Activated B cell treated with CpG ODN at 0.5 μM for 24 hours (primary cell): ENCODE results near the gene DRC3. TPM values are rescaled to one million over a fixed set of nuclear protein-coding genes. Genes with fewer than 3 reads are reported as not detected.
"Not testable (repeated sequence)": the region's sequence is repeated elsewhere in the genome, so short reads cannot be mapped to it uniquely, and the experiment has no call there.

ENCODE experiments used
- ATAC-seq: fragments of 200-7000 bp; cut with Tn5 transposase; one replicate; pipeline ENCODE4 v1.10.0; 2021; ENCODE audit warnings: low read depth, mild to moderate bottlenecking, moderate library complexity
- CTCF ChIA-PET: fragments of 350-600 bp; sonication (Branson Sonifier 250); formaldehyde crosslinking; loops from one replicate; lab custom pipeline; 2021; ENCODE audit warnings: antibody characterized with exemption; lab: Charles Lee
- POLR2A ChIA-PET: fragments of 350-600 bp; sonication (Branson Sonifier 250); formaldehyde crosslinking; loops from one replicate; lab custom pipeline; 2021; ENCODE audit warnings: antibody characterized with exemption; lab: Charles Lee
- DNase-seq: peaks from one replicate; pipeline ENCODE4 v3.0.0; 2022
- H3K27ac Mint-ChIP-seq: one replicate; pipeline ENCODE4 v1.8.0; 2020; ENCODE audit warnings: mixed read lengths
- H3K27me3 Mint-ChIP-seq: one replicate; pipeline ENCODE4 v1.8.0; 2021; ENCODE audit warnings: mixed read lengths
- H3K36me3 Mint-ChIP-seq: one replicate; pipeline ENCODE4 v1.8.0; 2021; ENCODE audit warnings: low read depth, mixed read lengths
- H3K4me1 Mint-ChIP-seq: one replicate; pipeline ENCODE4 v1.8.0; 2021; ENCODE audit warnings: mixed read lengths
- H3K4me3 Mint-ChIP-seq: one replicate; pipeline ENCODE4 v1.8.0; 2020; ENCODE audit warnings: mild to moderate bottlenecking, mixed read lengths
- H3K9me3 Mint-ChIP-seq: one replicate; pipeline ENCODE4 v1.8.0; 2020; ENCODE audit warnings: mixed read lengths
- CTCF ChIP-seq: fragments of 200-600 bp; IDR thresholded peaks from one replicate; pipeline ENCODE4 v1.8.0; 2022; ENCODE audit warnings: antibody characterized with exemption, mild to moderate bottlenecking
- intact Hi-C: fragments of 100-400 bp; cut with micrococcal nuclease; formaldehyde crosslinking; loops from one replicate; pipeline ENCODE4 v1.15.1; 2024
- total RNA-seq: library from RNA; stranded (reverse); gene quantifications from 2 replicates; pipeline ENCODE4 v1.2.3, GENCODE V29; 2022

The DRC3 gene
- total RNA-seq, 1 donor from 2014 or later, result not detected

GRCh38 chr17:17952691-17953090, 20.0 kb upstream of the DRC3 start:
- POLR2A ChIA-PET, result no interaction called here
- TF ChIP-seq CTCF, result no peak

GRCh38 chr17:17954079-17954478, 18.6 kb upstream of the DRC3 start:
- H3K4me3 Mint-ChIP-seq, result no peak overlapping the region
- no peaks in the 10 kb centered on the region for H3K27me3 Mint-ChIP-seq
- TF ChIP-seq CTCF, result no peak
- H3K27ac Mint-ChIP-seq, result no peak overlapping the region
- ATAC-seq (no peak), DNase-seq (no peak)
- H3K4me1 Mint-ChIP-seq, result peaks cover 20% of the 10 kb centered on the region
- intact Hi-C loops, result no loop called here
- ChIA-PET POLR2A (no interaction called here), CTCF (no interaction called here)
- no peaks in the 10 kb centered on the region for H3K9me3 Mint-ChIP-seq
- peaks cover 16% of the 10 kb centered on the region for H3K36me3 Mint-ChIP-seq

More at GRCh38 chr17:17952691-17953090, 20.0 kb upstream of the DRC3 start:
- Mint-ChIP-seq H3K36me3 (peaks cover 16% of the 10 kb centered on the region), H3K27ac (no peak overlapping the region), H3K27me3 (no peaks in the 10 kb centered on the region), H3K4me3 (no peak overlapping the region), H3K9me3 (no peaks in the 10 kb centered on the region), H3K4me1 (peaks cover 6% of the 10 kb centered on the region)
- CTCF ChIA-PET, result no interaction called here
- DNase-seq (no peak), ATAC-seq (no peak)
- intact Hi-C loops, result no loop called here

- Mint-ChIP-seq H3K36me3 (peaks cover 14% of the 10 kb centered on the region), H3K4me1 (peaks cover 38% of the 10 kb centered on the region)
- H3K27ac Mint-ChIP-seq, POLR2A ChIA-PET, DNase-seq, CTCF ChIA-PET, ATAC-seq, H3K27me3 Mint-ChIP-seq, intact Hi-C loops, H3K4me3 Mint-ChIP-seq, H3K9me3 Mint-ChIP-seq: not testable (repeated sequence)
Observed at GRCh38 chr17:17955790-17956341, 16.8 kb upstream of the DRC3 start.

GRCh38 chr17:17957584-17957916, 15.1 kb upstream of the DRC3 start:
- Mint-ChIP-seq H3K4me3 (no peak overlapping the region), H3K4me1 (peaks cover 41% of the 10 kb centered on the region), H3K9me3 (no peaks in the 10 kb centered on the region), H3K36me3 (peaks cover 16% of the 10 kb centered on the region), H3K27ac (peak overlapping the region; percentile 83), H3K27me3 (no peaks in the 10 kb centered on the region)
- ChIA-PET POLR2A (interaction anchor here (0.7 to 1.3 kb wide), 4 partner anchors 15 to 268 kb away, joined by 3 to 7 read pairs (median 4); partner anchors contain the start of genes DRC3 and TOM1L2), CTCF (no interaction called here)
- no peak for TF ChIP-seq CTCF
- intact Hi-C loops, result no loop called here
- no peak for ATAC-seq
- DNase-seq, result no peak

- Mint-ChIP-seq H3K27ac (peak overlapping the region; percentile 83), H3K4me3 (no peak overlapping the region), H3K4me1 (peaks cover 44% of the 10 kb centered on the region), H3K9me3 (no peaks in the 10 kb centered on the region), H3K27me3 (no peaks in the 10 kb centered on the region), H3K36me3 (peaks cover 15% of the 10 kb centered on the region)
- ChIA-PET POLR2A (interaction anchor here (1.3 kb wide), 1 partner anchor 13 kb away, joined by 7 read pairs; the partner anchor contains the start of genes DRC3 and TOM1L2), CTCF (interaction anchor here (0.6 kb wide), 1 partner anchor 139 kb away, joined by 3 read pairs; no protein-coding TSS in a partner anchor)
- intact Hi-C loops, result no loop called here
- TF ChIP-seq CTCF, result no peak
- ATAC-seq (no peak), DNase-seq (no peak)
Observed at GRCh38 chr17:17958982-17959381, 13.7 kb upstream of the DRC3 start.
